HEK293T (cell line): ENCODE data around the gene LPCAT1.

Experiments used
- CTCF ChIA-PET: fragments of 350-600 bp; formaldehyde crosslinking; extraction: SDS; loops from one replicate; lab custom pipeline; 2021; ENCODE audit warnings: antibody characterized with exemption, inconsistent platforms; lab: Yijun Ruan, JAX
- POLR2A ChIA-PET: fragments of 350-600 bp; formaldehyde crosslinking; extraction: SDS; loops from one replicate; lab custom pipeline; 2020; ENCODE audit warnings: antibody characterized with exemption, inconsistent platforms; lab: Yijun Ruan, JAX
- DNase-seq: peaks from one replicate; pipeline ENCODE4 v3.0.0; 2012; ENCODE audit warnings: mixed read lengths; ENCODE audit errors: extremely low spot score
- ARNT ChIP-seq: fragments of 450-650 bp; IDR thresholded peaks from 2 replicates; pipeline ENCODE4 v1.6.1; 2017; ENCODE audit warnings: mild to moderate bottlenecking
- BHLHE40 ChIP-seq: fragments of 450-650 bp; IDR thresholded peaks from 2 replicates; pipeline ENCODE4 v1.6.1; 2016; ENCODE audit warnings: mild to moderate bottlenecking, moderate library complexity, borderline replicate concordance
- CTBP1 ChIP-seq: fragments of 450-650 bp; IDR thresholded peaks from 2 replicates; pipeline ENCODE4 v1.6.1; 2016; ENCODE audit warnings: borderline replicate concordance
- ELF4 ChIP-seq: fragments of 450-650 bp; IDR thresholded peaks from 2 replicates; pipeline ENCODE4 v1.6.1; 2017; ENCODE audit warnings: antibody characterized with exemption
- FOXA1 ChIP-seq: fragments of 450-650 bp; IDR thresholded peaks from 2 replicates; pipeline ENCODE4 v1.6.1; 2016; ENCODE audit warnings: mild to moderate bottlenecking
- FOXK2 ChIP-seq: fragments of 450-650 bp; IDR thresholded peaks from 2 replicates; pipeline ENCODE4 v1.6.1; 2016; ENCODE audit warnings: mild to moderate bottlenecking
- FOXM1 ChIP-seq: fragments of 450-650 bp; IDR thresholded peaks from 2 replicates; pipeline ENCODE4 v1.6.1; 2017; ENCODE audit warnings: mild to moderate bottlenecking, borderline replicate concordance
- HDGF ChIP-seq: fragments of 450-650 bp; IDR thresholded peaks from 2 replicates; pipeline ENCODE4 v1.6.1; 2017; ENCODE audit warnings: antibody characterized with exemption, borderline replicate concordance
- L3MBTL2 ChIP-seq: fragments of 450-650 bp; conservative IDR thresholded peaks from 2 replicates; pipeline ENCODE4 v1.6.1; 2016; ENCODE audit warnings: mild to moderate bottlenecking
- LEF1 ChIP-seq: fragments of 450-650 bp; IDR thresholded peaks from 2 replicates; pipeline ENCODE4 v1.6.1; 2017; ENCODE audit warnings: mild to moderate bottlenecking, borderline replicate concordance
- NFRKB ChIP-seq: fragments of 450-650 bp; IDR thresholded peaks from 2 replicates; pipeline ENCODE4 v1.6.1; 2016; ENCODE audit warnings: mild to moderate bottlenecking, moderate library complexity
- SP1 ChIP-seq: fragments of 450-650 bp; IDR thresholded peaks from 2 replicates; pipeline ENCODE4 v1.6.1; 2017
- SUZ12 ChIP-seq: fragments of 450-650 bp; IDR thresholded peaks from 2 replicates; pipeline ENCODE4 v1.6.1; 2016; ENCODE audit warnings: mild to moderate bottlenecking
- TARDBP ChIP-seq: fragments of 450-650 bp; IDR thresholded peaks from 2 replicates; pipeline ENCODE4 v1.6.1; 2016
- ZNF384 ChIP-seq: fragments of 450-650 bp; IDR thresholded peaks from 2 replicates; pipeline ENCODE4 v1.6.1; 2016
- TF ChIP-seq, protein P1 (sequence below): fragments of 450-650 bp; IDR thresholded peaks from 2 replicates; pipeline ENCODE4 v1.6.1; 2016

The LPCAT1 gene

DNA sequence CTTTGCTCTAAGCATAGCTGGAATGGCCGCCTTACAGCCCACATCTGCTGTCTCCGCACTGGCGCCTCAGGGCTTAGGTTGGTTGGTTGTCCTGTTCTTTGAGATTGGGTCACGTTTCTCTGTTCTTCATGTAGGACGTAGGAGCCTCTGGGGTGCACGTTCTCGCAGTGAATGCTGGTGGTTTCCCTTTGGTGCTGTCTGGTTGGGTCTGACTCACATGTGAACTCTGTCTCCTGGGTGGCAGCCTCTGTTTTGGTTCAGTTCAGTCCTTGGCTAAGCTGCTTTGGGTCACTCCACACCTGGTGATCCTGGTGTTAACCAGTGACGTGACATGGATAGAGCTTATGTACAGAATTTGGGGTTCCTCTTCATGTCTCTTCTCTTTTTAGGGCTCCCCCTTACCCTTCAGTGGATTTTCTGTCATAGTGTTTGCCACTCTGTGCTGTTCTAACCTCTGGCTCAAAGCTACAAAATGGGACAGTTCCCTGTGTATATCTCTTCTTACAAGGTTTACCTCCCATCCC lies 12.6 kb upstream of the LPCAT1 start:
- no peak for DNase-seq
- TF ChIP-seq LEF1: no peak
- no peak for TF ChIP-seq NFRKB
- TF ChIP-seq ELF4: no peak
- TF ChIP-seq ARNT: no peak
- no peak for TF ChIP-seq HDGF
- TF ChIP-seq FOXK2: no peak
- TF ChIP-seq SP1: no peak
- no peak for TF ChIP-seq TARDBP
- no peak for TF ChIP-seq BHLHE40
- ChIA-PET CTCF (no interaction called here), POLR2A (interaction anchor here (1.6 kb wide), 1 partner anchor 58 kb away, joined by 3 read pairs; no protein-coding TSS in a partner anchor)

DNA sequence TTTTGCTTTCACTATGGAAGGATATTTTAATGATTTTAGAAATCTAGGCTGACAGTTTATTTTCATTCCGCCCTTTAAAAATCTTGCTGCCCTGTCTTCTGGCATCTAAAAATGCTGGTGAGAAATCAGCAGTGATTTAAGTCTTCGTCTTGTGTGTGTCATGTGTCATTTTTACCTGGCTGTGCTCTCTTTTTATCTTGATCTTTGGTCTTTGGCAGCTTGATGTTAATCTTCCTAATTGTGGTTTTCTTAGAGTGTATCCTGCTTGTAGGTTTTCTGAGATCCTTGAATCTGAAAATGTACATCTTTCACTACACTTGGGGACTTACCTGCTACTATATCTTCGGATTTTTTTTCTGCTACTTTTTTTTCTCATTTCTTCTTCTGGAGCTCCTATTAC lies 11.9 kb upstream of the LPCAT1 start:
- ChIA-PET CTCF (no interaction called here), POLR2A (interaction anchor here (1.6 kb wide), 1 partner anchor 59 kb away, joined by 3 read pairs; no protein-coding TSS in a partner anchor)
- no peak for DNase-seq
- TF ChIP-seq BHLHE40: no peak
- no peak for TF ChIP-seq ARNT
- TF ChIP-seq ELF4: no peak
- TF ChIP-seq FOXA1: no peak
- no peak for TF ChIP-seq CTBP1
- no peak for TF ChIP-seq ZNF384
- TF ChIP-seq L3MBTL2: no peak
- no peak for TF ChIP-seq HDGF
- no peak for TF ChIP-seq LEF1
- no peak for TF ChIP-seq FOXM1

DNA sequence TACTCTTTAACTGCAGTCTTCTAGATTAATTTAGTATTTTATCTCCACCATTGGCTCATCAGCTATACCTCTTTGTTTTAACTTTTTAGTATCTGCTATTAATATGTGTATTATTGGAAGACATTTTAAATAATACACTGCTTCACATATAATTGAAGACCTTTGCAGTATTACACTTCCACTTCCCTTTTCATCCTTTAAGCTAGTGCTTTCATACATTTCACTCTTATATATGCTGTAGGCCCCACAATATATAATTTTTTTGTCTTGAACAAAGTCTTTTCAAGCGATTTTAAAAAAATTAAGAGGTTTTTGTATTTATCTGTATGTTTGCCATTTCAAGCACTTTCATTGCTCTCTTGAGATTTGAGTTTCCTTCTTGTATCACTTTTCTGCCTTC lies 8.6 kb upstream of the LPCAT1 start:
- CTCF ChIA-PET: no interaction called here

DNA sequence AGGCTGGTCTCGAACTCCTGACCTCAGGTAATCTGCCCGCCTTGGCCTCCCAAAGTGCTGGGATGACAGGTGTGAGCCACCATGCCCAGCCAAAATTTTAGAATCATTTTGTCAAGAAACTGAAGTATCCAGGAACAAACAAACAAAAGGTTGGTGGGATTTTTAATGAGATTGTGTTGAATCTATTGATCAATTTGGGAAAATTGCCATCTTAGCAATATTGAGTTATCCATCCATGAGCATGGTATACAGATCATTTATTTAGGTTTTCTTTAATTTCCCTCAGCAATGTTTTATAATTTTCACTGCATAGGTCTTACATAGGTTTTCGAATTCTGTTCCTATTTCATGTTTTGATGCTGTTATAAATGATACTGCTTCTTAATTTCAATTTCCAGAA lies 5.7 kb upstream of the LPCAT1 start:
- POLR2A ChIA-PET: no interaction called here
- CTCF ChIA-PET: no interaction called here
- no peak for DNase-seq
- TF ChIP-seq LEF1: no peak
- TF ChIP-seq BHLHE40: no peak
- no peak for TF ChIP-seq SP1
- TF ChIP-seq CTBP1: no peak
- no peak for TF ChIP-seq FOXK2
- no peak for TF ChIP-seq SUZ12
- no peak for TF ChIP-seq TARDBP
- TF ChIP-seq ARNT: no peak
- TF ChIP-seq, protein P1, sequence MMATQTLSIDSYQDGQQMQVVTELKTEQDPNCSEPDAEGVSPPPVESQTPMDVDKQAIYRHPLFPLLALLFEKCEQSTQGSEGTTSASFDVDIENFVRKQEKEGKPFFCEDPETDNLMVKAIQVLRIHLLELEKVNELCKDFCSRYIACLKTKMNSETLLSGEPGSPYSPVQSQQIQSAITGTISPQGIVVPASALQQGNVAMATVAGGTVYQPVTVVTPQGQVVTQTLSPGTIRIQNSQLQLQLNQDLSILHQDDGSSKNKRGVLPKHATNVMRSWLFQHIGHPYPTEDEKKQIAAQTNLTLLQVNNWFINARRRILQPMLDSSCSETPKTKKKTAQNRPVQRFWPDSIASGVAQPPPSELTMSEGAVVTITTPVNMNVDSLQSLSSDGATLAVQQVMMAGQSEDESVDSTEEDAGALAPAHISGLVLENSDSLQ: no peak
- TF ChIP-seq FOXM1: no peak
- TF ChIP-seq ELF4: no peak
- TF ChIP-seq HDGF: no peak
- no peak for TF ChIP-seq NFRKB
- TF ChIP-seq FOXA1: no peak
- no peak for TF ChIP-seq L3MBTL2
- TF ChIP-seq ZNF384: no peak

More for the DNA sequence above, 8.6 kb upstream of the LPCAT1 start:
- DNase-seq: no peak
- TF ChIP-seq BHLHE40 (no peak), CTBP1 (no peak), TARDBP (no peak), NFRKB (no peak)
- POLR2A ChIA-PET: no interaction called here

DNA sequence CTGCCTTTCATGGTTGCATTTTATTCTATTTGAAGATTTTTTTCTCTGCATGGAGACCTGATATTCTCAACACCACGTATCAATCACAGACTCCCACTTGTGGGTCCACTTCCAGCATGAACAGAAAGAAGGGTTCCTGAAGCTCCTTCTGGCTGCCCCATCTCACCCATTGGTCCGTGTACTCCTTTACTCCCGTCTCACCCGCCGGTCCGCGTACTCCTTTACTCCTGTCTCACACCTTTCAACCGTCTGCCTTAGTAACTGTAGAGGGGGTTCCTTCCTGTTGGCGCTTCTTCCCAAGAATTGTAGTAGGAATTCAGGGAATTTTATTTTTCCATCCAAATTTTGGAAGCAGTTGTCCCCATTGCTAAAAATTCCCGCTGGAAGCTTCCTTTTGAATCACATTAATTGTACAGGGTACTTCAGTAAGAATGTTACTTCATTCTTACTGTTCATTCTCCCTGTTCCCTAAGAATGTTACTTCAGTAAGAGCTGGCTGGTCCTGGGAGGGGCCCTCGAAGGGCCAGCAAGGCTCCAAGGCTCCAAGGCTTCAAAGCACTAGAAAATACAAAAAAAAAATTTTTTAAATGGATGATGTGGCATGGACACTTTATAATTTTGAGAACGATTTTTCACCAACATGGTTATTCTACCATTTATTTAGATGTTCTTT lies 3.9 kb upstream of the LPCAT1 start:
- no peak for DNase-seq
- CTCF ChIA-PET: no interaction called here
- POLR2A ChIA-PET: no interaction called here
- no peak for TF ChIP-seq NFRKB
- no peak for TF ChIP-seq L3MBTL2

DNA sequence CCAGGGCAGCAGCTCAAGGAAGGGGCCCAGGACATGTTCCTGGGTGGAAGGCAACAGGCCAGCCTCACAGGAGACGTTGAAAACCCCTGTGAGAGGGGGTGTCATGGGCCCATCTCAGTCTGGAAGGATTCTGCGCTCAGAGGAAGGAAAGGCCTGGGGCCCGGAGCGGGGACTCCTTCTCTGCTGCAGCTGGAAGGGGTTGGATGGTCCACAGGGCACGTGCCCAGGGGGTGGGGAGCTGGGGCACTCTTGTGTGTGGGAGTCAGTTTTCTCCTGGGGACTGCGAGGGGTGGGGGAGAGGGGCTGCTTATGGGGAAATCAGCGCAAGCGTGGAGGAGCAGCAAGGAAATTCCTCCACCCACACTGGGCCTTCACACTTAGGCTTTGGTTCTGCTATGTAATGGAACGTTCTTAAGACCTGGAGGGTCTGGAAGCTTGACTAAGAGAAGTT lies 2.9 kb upstream of the LPCAT1 start:
- no peak for DNase-seq
- ChIA-PET POLR2A (no interaction called here), CTCF (no interaction called here)
- TF ChIP-seq ARNT: no peak
- TF ChIP-seq NFRKB: no peak
- no peak for TF ChIP-seq FOXM1
- no peak for TF ChIP-seq L3MBTL2
- no peak for TF ChIP-seq LEF1
- TF ChIP-seq BHLHE40: no peak
- TF ChIP-seq SUZ12: no peak
- no peak for TF ChIP-seq CTBP1
- TF ChIP-seq HDGF: no peak
- TF ChIP-seq, protein P1: no peak
- no peak for TF ChIP-seq ZNF384
- no peak for TF ChIP-seq FOXK2
- TF ChIP-seq SP1: no peak

DNA sequence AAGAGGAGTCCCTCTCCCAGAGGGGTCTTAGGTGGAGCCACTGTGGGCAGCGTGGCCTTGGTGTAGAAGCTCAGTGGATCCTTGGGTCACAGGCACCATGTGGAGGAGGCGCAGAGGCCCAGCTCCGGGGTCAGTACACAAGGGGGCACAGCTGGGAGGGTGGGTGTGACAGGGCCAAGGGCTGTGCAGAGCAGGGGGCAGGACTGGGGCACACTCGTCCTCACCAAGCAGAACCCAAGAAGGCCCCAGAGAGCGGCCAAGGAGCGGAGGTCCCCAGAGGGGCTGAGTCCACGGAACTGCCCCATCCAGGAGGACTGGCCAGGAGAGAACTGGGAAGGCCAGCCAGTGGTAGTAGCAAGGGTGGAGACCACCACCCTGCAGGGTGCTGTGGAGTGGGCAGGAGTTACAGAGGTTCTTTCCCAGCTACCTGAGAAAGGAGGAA lies 2.5 kb upstream of the LPCAT1 start:
- TF ChIP-seq SP1: no peak
- no peak for TF ChIP-seq ZNF384
- no peak for TF ChIP-seq FOXK2
- no peak for TF ChIP-seq FOXA1
- TF ChIP-seq ELF4: no peak
- TF ChIP-seq FOXM1: no peak
- no peak for TF ChIP-seq LEF1
- no peak for TF ChIP-seq BHLHE40
- no peak for TF ChIP-seq NFRKB
- no peak for TF ChIP-seq SUZ12
- no peak for TF ChIP-seq L3MBTL2
- no peak for TF ChIP-seq ARNT
- TF ChIP-seq, protein P1: no peak
- no peak for DNase-seq
- ChIA-PET POLR2A (no interaction called here), CTCF (no interaction called here)
